ENCODE data around the gene TNFAIP8L2. TPM values are rescaled to one million over a fixed set of nuclear protein-coding genes. Genes with fewer than 3 reads are reported as not detected.

The TNFAIP8L2 gene
- total RNA-seq, 1 experiment from 2014 or later = not detected

GRCh38 chr1:151135433-151136385, 20.7 kb upstream of the TNFAIP8L2 start:
- DNase-seq (ENCODE audit: low read depth, low spot score) (no peak), ATAC-seq (no peak)
- ChIA-PET CTCF (no interaction called here), POLR2A (no interaction called here)
- H3K27me3 ChIP-seq (ENCODE audit: control insufficient read depth, insufficient read depth, low read length) = no peaks in the 10 kb centered on the region
- H3K9me3 ChIP-seq (ENCODE audit: control insufficient read depth, insufficient read depth, low read depth, low read length) = no peaks in the 10 kb centered on the region
- in situ Hi-C loops (cut with HindIII; ENCODE audit: low pct_unique_long_range_greater_than_20kb, low sequenced_read_pairs) (no loop called here), intact Hi-C loops (cut with micrococcal nuclease; ENCODE audit: unreplicated experiment) (no loop called here)
- no peak overlapping the region for H3K27ac ChIP-seq (ENCODE audit: low read length)
- no peaks in the 10 kb centered on the region for H3K36me3 ChIP-seq (ENCODE audit: control insufficient read depth, insufficient read depth, low read length)
- H3K4me1 ChIP-seq (ENCODE audit: control insufficient read depth, insufficient read depth, low read length) = no peaks in the 10 kb centered on the region
- TF ChIP-seq TCF7L2 (IDR thresholded peaks at IDR 0.05; ENCODE audit: low read depth, low read length) (no peak), REST (IDR thresholded peaks at IDR 0.05; ENCODE audit: insufficient read depth in 1 of 2, low read depth in 2 of 2, low read length in 1 of 2) (no peak), CTCF (IDR thresholded peaks at IDR 0.05) (no peak), POLR2AphosphoS5 (IDR thresholded peaks at IDR 0.05; ENCODE audit: low read depth, low read length) (no peak), SIN3A (IDR thresholded peaks at IDR 0.05; ENCODE audit: borderline replicate concordance, insufficient read depth, low read depth, low read length) (no peak)
- BruUV-seq (replicated peaks) = no TSS peak
- no peak overlapping the region for H3K4me3 ChIP-seq (ENCODE audit: low read depth in 2 of 2, low read length in 2 of 2)

GRCh38 chr1:151137789-151138188, 18.7 kb upstream of the TNFAIP8L2 start:
- TF ChIP-seq TCF7L2 (IDR thresholded peaks at IDR 0.05; ENCODE audit: low read depth, low read length) (no peak), REST (IDR thresholded peaks at IDR 0.05; ENCODE audit: insufficient read depth in 1 of 2, low read depth in 2 of 2, low read length in 1 of 2) (no peak), CTCF (IDR thresholded peaks at IDR 0.05) (no peak), POLR2AphosphoS5 (IDR thresholded peaks at IDR 0.05; ENCODE audit: low read depth, low read length) (no peak), SIN3A (IDR thresholded peaks at IDR 0.05; ENCODE audit: borderline replicate concordance, insufficient read depth, low read depth, low read length) (no peak)
- in situ Hi-C loops (cut with HindIII; ENCODE audit: low pct_unique_long_range_greater_than_20kb, low sequenced_read_pairs) (no loop called here), intact Hi-C loops (cut with micrococcal nuclease; ENCODE audit: unreplicated experiment) (no loop called here)
- Histone ChIP-seq H3K27me3 (ENCODE audit: control insufficient read depth, insufficient read depth, low read length) (no peaks in the 10 kb centered on the region), H3K9me3 (ENCODE audit: control insufficient read depth, insufficient read depth, low read depth, low read length) (no peaks in the 10 kb centered on the region), H3K4me1 (ENCODE audit: control insufficient read depth, insufficient read depth, low read length) (no peaks in the 10 kb centered on the region), H3K36me3 (ENCODE audit: control insufficient read depth, insufficient read depth, low read length) (no peaks in the 10 kb centered on the region), H3K4me3 (ENCODE audit: low read depth in 2 of 2, low read length in 2 of 2) (no peak overlapping the region), H3K27ac (ENCODE audit: low read length) (no peak overlapping the region)
- no peak for DNase-seq (ENCODE audit: low read depth, low spot score)
- CTCF ChIA-PET = no interaction called here
- POLR2A ChIA-PET = no interaction called here
- BruUV-seq (replicated peaks) = no TSS peak
- no peak for ATAC-seq
